Ovary (tissue), 3 donors: Measurements from ENCODE around the gene RWDD4.

ENCODE experiments used
- CTCF ChIP-seq, 3 donors: fragments of 450-650 bp in 2 of 3; fragments of 200-600 bp in 1 of 3; IDR thresholded peaks; one replicate each; pipeline versions ENCODE4 v1.5.1 to v1.8.0; 2016 to 2022; ENCODE audit warnings: antibody characterized with exemption in 3 of 3, mild to moderate bottlenecking in 1 of 3
- EP300 ChIP-seq: sonication (generic); formaldehyde crosslinking; IDR thresholded peaks from one replicate; pipeline ENCODE4 v1.6.1; 2017; ENCODE audit warnings: antibody characterized with exemption
- POLR2A ChIP-seq: fragments of 450-650 bp; IDR thresholded peaks from one replicate; pipeline ENCODE4 v1.6.1; 2017; ENCODE audit warnings: antibody characterized with exemption, mild to moderate bottlenecking, moderate library complexity
- donor health status: DM: no; HTN: no; CAD: no.

GRCh38 chr4:183599690-183600089 is 59.3 kb downstream of the RWDD4 start:
- TF ChIP-seq POLR2A, result no peak
- no peak for TF ChIP-seq CTCF (IDR thresholded peaks at IDR 0.05)
- TF ChIP-seq EP300, result no peak
